SK-N-SH (cell line): Measurements from ENCODE around the gene SENP1. TPM values are rescaled to one million over a fixed set of nuclear protein-coding genes. Genes with fewer than 3 reads are reported as not detected.

Experiments
- CTCF ChIA-PET: fragments of 300-600, 350-600 bp; formaldehyde crosslinking; extraction: SDS; loops from one replicate; lab custom pipeline; 2021; lab: Yijun Ruan, JAX
- POLR2A ChIA-PET: fragments of 350-600 bp; sonication (Branson Sonifier 250); formaldehyde crosslinking; extraction: SDS; loops from one replicate; lab custom pipeline; 2020; ENCODE audit warnings: antibody characterized with exemption, inconsistent platforms; lab: Yijun Ruan, JAX
- DNase-seq: peaks from one replicate; pipeline ENCODE4 v3.0.0; 2012
- H2AFZ ChIP-seq: fragments of 200-600 bp; sonication (generic); 2 replicates; pipeline ENCODE4 v1.8.1; 2016; ENCODE audit warnings: antibody characterized with exemption, mild to moderate bottlenecking, low read depth
- H3F3A ChIP-seq: fragments of 200-600 bp; sonication (generic); replicated peaks from 2 replicates; pipeline ENCODE3; 2016; ENCODE audit warnings: antibody characterized with exemption, mild to moderate bottlenecking; ENCODE audit not compliant: insufficient read depth
- H3K27ac ChIP-seq, 2 experiments: fragments of 200-500 bp in 1 of 2; fragments of 200-600 bp in 1 of 2; sonication (Bioruptor generic) in 1 of 2; sonication (generic), shearing (Covaris generic) in 1 of 2; 2 replicates each; pipeline versions ENCODE4 v1.5.1 to v1.6.1; 2014 to 2016; ENCODE audit warnings: low read depth in 2 of 2, inconsistent platforms in 1 of 2, low read length in 1 of 2, mild to moderate bottlenecking in 1 of 2, mixed read lengths in 1 of 2
- H3K27me3 ChIP-seq: fragments of 200-600 bp; sonication (generic), shearing (Covaris generic); 2 replicates; pipeline ENCODE4 v1.6.1; 2016; ENCODE audit warnings: mixed run types; ENCODE audit not compliant: insufficient read depth
- H3K36me3 ChIP-seq, 2 experiments: fragments of 200-500 bp in 1 of 2; fragments of 200-600 bp in 1 of 2; sonication (Bioruptor generic) in 1 of 2; sonication (generic) in 1 of 2; replicated peaks in 1 of 2; 2 replicates each; pipeline versions ENCODE3 to v1.5.1; 2014 to 2016; ENCODE audit warnings: low read length in 1 of 2, mild to moderate bottlenecking in 1 of 2; ENCODE audit not compliant: insufficient read depth in 2 of 2, control insufficient read depth in 1 of 2
- H3K4me1 ChIP-seq, 2 experiments: fragments of 200-500 bp in 1 of 2; fragments of 200-600 bp in 1 of 2; sonication (Bioruptor generic) in 1 of 2; sonication (generic), shearing (Covaris generic) in 1 of 2; 2 replicates each; pipeline versions ENCODE4 v1.5.1 to v1.6.1; 2014 to 2016; ENCODE audit warnings: low read depth in 1 of 2, low read length in 1 of 2, mixed run types in 1 of 2; ENCODE audit not compliant: insufficient read depth in 2 of 2, control insufficient read depth in 1 of 2
- H3K4me2 ChIP-seq: fragments of 200-600 bp; sonication (generic), shearing (Covaris generic); 2 replicates; pipeline ENCODE4 v1.6.1; 2017; ENCODE audit warnings: mixed run types
- H3K4me3 ChIP-seq, 2 experiments: fragments of 200-500 bp in 1 of 2; fragments of 200-600 bp in 1 of 2; sonication (Bioruptor generic) in 1 of 2; sonication (generic), shearing (Covaris generic) in 1 of 2; 2 replicates each; pipeline versions ENCODE4 v1.5.1 to v1.8.1; 2014 to 2016; ENCODE audit warnings: low read depth in 2 of 2, inconsistent platforms in 1 of 2, low read length in 1 of 2, mild to moderate bottlenecking in 1 of 2, mixed read lengths in 1 of 2, moderate library complexity in 1 of 2
- H3K79me2 ChIP-seq: fragments of 200-600 bp; sonication (generic); 2 replicates; pipeline ENCODE4 v1.8.1; 2017; ENCODE audit warnings: mild to moderate bottlenecking; ENCODE audit not compliant: insufficient read depth
- H3K9ac ChIP-seq: fragments of 200-600 bp; sonication (generic); 2 replicates; pipeline ENCODE4 v1.6.1; 2017; ENCODE audit warnings: mixed run types
- H3K9me2 ChIP-seq: fragments of 200-600 bp; sonication (generic); 2 replicates; pipeline ENCODE4 v1.6.1; 2017; ENCODE audit warnings: mixed run types
- H3K9me3 ChIP-seq: fragments of 200-600 bp; sonication (generic); 2 replicates; pipeline ENCODE4 v1.6.1; 2017; ENCODE audit warnings: mixed run types, mild to moderate bottlenecking, moderate library complexity
- H4K20me1 ChIP-seq: fragments of 200-600 bp; sonication (generic); 2 replicates; pipeline ENCODE4 v1.6.1; 2017; ENCODE audit warnings: mild to moderate bottlenecking, mixed run types; ENCODE audit not compliant: insufficient read depth
- CHD2 ChIP-seq: fragments of 150-350 bp; IDR thresholded peaks from 2 replicates; pipeline ENCODE4 v1.6.1; 2018; ENCODE audit warnings: low read length; ENCODE audit not compliant: partially characterized antibody
- EP300 ChIP-seq, 2 experiments: IDR thresholded peaks; 2 replicates each; pipeline versions ENCODE4 v1.4.0 to v1.6.1; 2012; ENCODE audit warnings: borderline replicate concordance in 1 of 2, low read depth in 1 of 2, low read length in 1 of 2
- MXI1 ChIP-seq: IDR thresholded peaks from 2 replicates; pipeline ENCODE4 v1.6.1; 2012; ENCODE audit warnings: mild to moderate bottlenecking, low read depth, low read length, improper control_type of control experiment
- POLR2AphosphoS5 ChIP-seq: IDR thresholded peaks from 2 replicates; pipeline ENCODE4 v1.6.1; 2012; ENCODE audit warnings: low read depth, low read length
- RCOR1 ChIP-seq: fragments of 150-350 bp; IDR thresholded peaks from 2 replicates; pipeline ENCODE4 v1.6.1; 2017; ENCODE audit warnings: antibody characterized with exemption, low read length
- REST ChIP-seq: IDR thresholded peaks from 2 replicates; pipeline ENCODE4 v1.6.1; 2012; ENCODE audit warnings: mild to moderate bottlenecking, low read depth, low read length, moderate library complexity
- SIN3A ChIP-seq: IDR thresholded peaks from 2 replicates; pipeline ENCODE4 v1.6.1; 2012; ENCODE audit warnings: low read depth, mild to moderate bottlenecking, low read length, moderate library complexity, borderline replicate concordance
- TAF1 ChIP-seq: IDR thresholded peaks from 2 replicates; pipeline ENCODE4 v1.6.1; 2012; ENCODE audit warnings: low read depth, mild to moderate bottlenecking, low read length, moderate library complexity, borderline replicate concordance
- TCF12 ChIP-seq: IDR thresholded peaks from 2 replicates; pipeline ENCODE4 v1.4.0; 2012
- TEAD4 ChIP-seq: IDR thresholded peaks from 2 replicates; pipeline ENCODE4 v1.4.0; 2012; ENCODE audit warnings: mild to moderate bottlenecking, borderline replicate concordance; ENCODE audit not compliant: insufficient read depth
- USF1 ChIP-seq: IDR thresholded peaks from 2 replicates; pipeline ENCODE4 v1.4.0; 2012; ENCODE audit warnings: low read depth, borderline replicate concordance
- YY1 ChIP-seq: IDR thresholded peaks from 2 replicates; pipeline ENCODE4 v1.4.0; 2012; ENCODE audit warnings: low read depth, mild to moderate bottlenecking
- WGBS: methylation state at CpG from one replicate; pipeline ENCODE4 v1.1.6; 2017; ENCODE audit warnings: low lambda C conversion rate; 5-methylcytosine and 5-hydroxymethylcytosine counted together
- polyA plus RNA-seq, 3 experiments: library from polyadenylated mRNA; depleted of rRNA; stranded (reverse); fragments of >200 nt; gene quantifications; 2 replicates each; pipeline ENCODE4 v1.2.3, GENCODE V29; 2012

The SENP1 gene
- polyA plus RNA-seq, 1 of the 3 experiments (the other 2 are of a cell fraction), result 5.6 TPM

- H3K27ac ChIP-seq, result peak within 1 kb of the TSS; percentile 58 to 85; a peak in 3 of 4 replicates
- H3K79me2 ChIP-seq, result peaks cover 29% of the 10 kb centered on the region
- peak within 1 kb of the TSS; percentile 92 for H3K4me2 ChIP-seq
- H3K27me3 ChIP-seq, result peaks cover 5% of the 10 kb centered on the region; the same call in 1 of the 2 replicates
- TF ChIP-seq MXI1, result peak; percentile 88
- TF ChIP-seq REST, result no peak
- TF ChIP-seq TEAD4, result no peak
- 0 out of 2 replicates have a peak, but pooled peaks have one; percentile 44 for TF ChIP-seq YY1
- peak; percentile 92 for TF ChIP-seq POLR2AphosphoS5
- TF ChIP-seq TAF1, result peak; percentile 58; the same call in 1 of the 2 replicates
- no peak for TF ChIP-seq EP300 (IDR thresholded peaks at IDR 0.05; ENCODE audit: borderline replicate concordance in 1 of 2, low read depth in 1 of 2, low read length in 1 of 2)
- peak; percentile 27; the same call in 1 of the 2 replicates for TF ChIP-seq TCF12
- TF ChIP-seq SIN3A, result peak; percentile 60; the same call in 1 of the 2 replicates
- peak; percentile 56 for TF ChIP-seq RCOR1
- TF ChIP-seq USF1, result peak; percentile 37; the same call in 1 of the 2 replicates
- peak; percentile 85 for TF ChIP-seq CHD2
- TF ChIP-seq, all 33 proteins: peak for 9
- Histone ChIP-seq H3K9me2 (no peaks in the 10 kb centered on the region), H3K36me3 (peaks cover 14 to 18% of the 10 kb centered on the region in 2 experiments), H3K4me3 (peak within 1 kb of the TSS; percentile 91 to 98), H2AFZ (peak within 1 kb of the TSS; percentile 99), H3K9ac (peak within 1 kb of the TSS; percentile 63), H3K4me1 (peaks cover 6 to 7% of the 10 kb centered on the region in 2 experiments; a peak in 3 of 4 replicates), H4K20me1 (no peaks in the 10 kb centered on the region), H3K9me3 (no peaks in the 10 kb centered on the region), H3F3A (no peaks in the 10 kb centered on the region)
- peak; percentile 84 for DNase-seq
- POLR2A ChIA-PET, result interaction anchor here (1.2 to 1.6 kb wide), 2 partner anchors 14 to 38 kb away, joined by 5 to 8 read pairs; partner anchors contain the start of genes ASB8 and SENP1
- WGBS, result 2% methylated on average over 20 of the region's 20 CpGs
- CTCF ChIA-PET, result interaction anchor here (1.0 to 1.8 kb wide), 3 partner anchors 14 to 156 kb away, joined by 4 read pairs; partner anchors contain the start of genes SENP1 and TMEM106C
These were observed 13.4 kb upstream of the SENP1 start, which contains the start of gene PFKM for GRCh38 chr12:48119078-48119833. PFKM (plus strand) TSS chr12:48119364; CDS start chr12:48122775, 3,411 bp downstream.
